ENCODE measurements around the gene ATF6.

ATF6 gene

DNA sequence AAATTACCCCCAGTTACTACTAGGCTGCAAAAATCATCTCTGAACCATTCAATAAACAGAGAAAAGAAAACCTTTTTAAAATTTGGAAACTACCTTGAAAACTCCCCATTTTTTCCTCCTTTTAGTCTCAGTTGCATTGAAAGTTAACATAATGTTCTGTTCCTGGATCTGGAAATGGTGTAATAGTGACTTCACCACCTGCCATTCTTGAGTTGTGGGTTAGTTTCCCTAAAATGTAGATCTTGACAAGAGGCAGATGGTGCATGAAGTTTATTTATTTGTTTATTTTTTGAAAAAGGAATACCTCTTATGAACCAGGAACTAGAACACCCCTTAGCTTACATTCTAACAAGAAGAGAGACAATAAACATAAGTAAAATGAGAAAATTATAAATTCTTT, 72.8 kb downstream of the ATF6 start:
- TF ChIP-seq, protein P1, sequence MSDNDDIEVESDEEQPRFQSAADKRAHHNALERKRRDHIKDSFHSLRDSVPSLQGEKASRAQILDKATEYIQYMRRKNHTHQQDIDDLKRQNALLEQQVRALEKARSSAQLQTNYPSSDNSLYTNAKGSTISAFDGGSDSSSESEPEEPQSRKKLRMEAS (IDR thresholded peaks at IDR 0.05; ENCODE audit: low read depth, low read length): no peak
- TF ChIP-seq POLR2A (IDR thresholded peaks at IDR 0.05; ENCODE audit: extremely low read depth, insufficient read length) (no peak), MYC (IDR thresholded peaks at IDR 0.05; ENCODE audit: low read depth, low read length) (no peak)
- TF ChIP-seq, protein P2, sequence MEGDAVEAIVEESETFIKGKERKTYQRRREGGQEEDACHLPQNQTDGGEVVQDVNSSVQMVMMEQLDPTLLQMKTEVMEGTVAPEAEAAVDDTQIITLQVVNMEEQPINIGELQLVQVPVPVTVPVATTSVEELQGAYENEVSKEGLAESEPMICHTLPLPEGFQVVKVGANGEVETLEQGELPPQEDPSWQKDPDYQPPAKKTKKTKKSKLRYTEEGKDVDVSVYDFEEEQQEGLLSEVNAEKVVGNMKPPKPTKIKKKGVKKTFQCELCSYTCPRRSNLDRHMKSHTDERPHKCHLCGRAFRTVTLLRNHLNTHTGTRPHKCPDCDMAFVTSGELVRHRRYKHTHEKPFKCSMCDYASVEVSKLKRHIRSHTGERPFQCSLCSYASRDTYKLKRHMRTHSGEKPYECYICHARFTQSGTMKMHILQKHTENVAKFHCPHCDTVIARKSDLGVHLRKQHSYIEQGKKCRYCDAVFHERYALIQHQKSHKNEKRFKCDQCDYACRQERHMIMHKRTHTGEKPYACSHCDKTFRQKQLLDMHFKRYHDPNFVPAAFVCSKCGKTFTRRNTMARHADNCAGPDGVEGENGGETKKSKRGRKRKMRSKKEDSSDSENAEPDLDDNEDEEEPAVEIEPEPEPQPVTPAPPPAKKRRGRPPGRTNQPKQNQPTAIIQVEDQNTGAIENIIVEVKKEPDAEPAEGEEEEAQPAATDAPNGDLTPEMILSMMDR (IDR thresholded peaks at IDR 0.05; ENCODE audit: low read depth, low read length): no peak
- no peak for DNase-seq (ENCODE audit: low read depth)
- H3K4me3 ChIP-seq (ENCODE audit: low read depth, low read length): no peak overlapping the region

DNA sequence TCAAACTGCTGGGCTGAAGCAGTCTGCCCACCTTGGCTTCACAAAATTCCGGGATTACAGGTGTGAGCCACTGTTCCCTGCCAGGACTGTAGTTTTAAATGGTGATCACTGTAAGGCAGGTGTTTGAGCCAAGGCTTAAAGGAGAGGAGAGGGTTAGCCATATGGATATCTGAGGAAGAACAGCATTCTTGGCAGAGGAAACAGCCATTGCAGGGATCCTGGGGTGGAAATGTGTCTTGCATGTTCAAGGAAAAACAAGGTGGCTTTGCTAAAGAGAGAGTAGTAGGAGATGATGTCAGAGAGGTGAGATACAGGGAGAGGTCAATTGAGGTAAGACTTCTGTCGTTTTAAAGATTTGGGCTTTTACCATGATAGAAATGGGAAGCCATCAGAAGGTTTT, 73.5 kb downstream of the ATF6 start:
- TF ChIP-seq POLR2A (IDR thresholded peaks at IDR 0.05; ENCODE audit: extremely low read depth, insufficient read length) (no peak), MYC (IDR thresholded peaks at IDR 0.05; ENCODE audit: low read depth, low read length) (no peak)
- TF ChIP-seq, protein P2 (IDR thresholded peaks at IDR 0.05; ENCODE audit: low read depth, low read length): no peak
- TF ChIP-seq, protein P1 (IDR thresholded peaks at IDR 0.05; ENCODE audit: low read depth, low read length): no peak
- no peak overlapping the region for H3K4me3 ChIP-seq (ENCODE audit: low read depth, low read length)
- no peak for DNase-seq (ENCODE audit: low read depth)

DNA sequence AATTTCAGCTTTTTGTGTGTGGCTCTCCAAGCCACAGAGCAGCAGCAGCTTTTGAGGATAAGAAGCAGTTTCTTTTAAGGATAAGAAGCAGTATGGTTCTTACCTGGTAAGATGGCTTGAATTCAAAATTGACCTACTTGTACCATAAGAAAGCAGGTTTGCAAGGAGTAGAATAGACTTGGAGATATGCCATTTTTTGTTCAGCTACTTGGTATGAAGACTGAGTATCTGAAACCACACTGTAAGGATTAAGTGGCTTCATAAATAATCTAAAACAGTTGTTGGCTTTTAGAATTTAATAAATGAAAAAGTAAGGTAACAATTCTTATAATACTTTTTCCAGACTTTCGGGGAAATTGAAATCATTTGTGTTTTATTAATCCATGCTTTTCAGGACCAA, 74.2 kb downstream of the ATF6 start:
- H3K4me3 ChIP-seq (ENCODE audit: low read depth, low read length): no peak overlapping the region
- no peak for TF ChIP-seq MYC (IDR thresholded peaks at IDR 0.05; ENCODE audit: low read depth, low read length)
- TF ChIP-seq, protein P1 (IDR thresholded peaks at IDR 0.05; ENCODE audit: low read depth, low read length): no peak
- TF ChIP-seq, protein P2 (IDR thresholded peaks at IDR 0.05; ENCODE audit: low read depth, low read length): no peak
- no peak for TF ChIP-seq POLR2A (IDR thresholded peaks at IDR 0.05; ENCODE audit: extremely low read depth, insufficient read length)
- no peak for DNase-seq (ENCODE audit: low read depth)

DNA sequence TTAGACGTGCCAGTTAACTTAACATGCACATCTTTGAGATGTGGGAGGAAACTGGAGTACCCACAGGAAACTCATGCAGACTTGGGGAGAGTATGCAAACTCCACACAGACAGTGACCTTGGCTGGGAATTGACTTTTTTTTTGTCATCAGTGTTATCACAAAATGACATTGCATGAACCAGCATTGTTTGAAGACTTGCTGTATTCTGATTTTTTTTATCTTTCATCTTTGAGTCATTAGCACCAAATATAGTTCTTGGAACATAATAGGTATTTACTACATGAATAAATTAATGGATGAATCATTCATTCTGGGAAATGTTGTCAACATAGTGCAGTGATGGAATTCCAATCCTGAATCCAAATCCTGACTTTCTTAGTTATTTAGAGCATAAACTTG, 77.0 kb downstream of the ATF6 start:
- H3K4me3 ChIP-seq (ENCODE audit: low read depth, low read length): no peak overlapping the region
- TF ChIP-seq POLR2A (IDR thresholded peaks at IDR 0.05; ENCODE audit: extremely low read depth, insufficient read length) (no peak), MYC (IDR thresholded peaks at IDR 0.05; ENCODE audit: low read depth, low read length) (no peak)
- TF ChIP-seq, protein P2 (IDR thresholded peaks at IDR 0.05; ENCODE audit: low read depth, low read length): no peak
- TF ChIP-seq, protein P1 (IDR thresholded peaks at IDR 0.05; ENCODE audit: low read depth, low read length): no peak
- no peak for DNase-seq (ENCODE audit: low read depth)

DNA sequence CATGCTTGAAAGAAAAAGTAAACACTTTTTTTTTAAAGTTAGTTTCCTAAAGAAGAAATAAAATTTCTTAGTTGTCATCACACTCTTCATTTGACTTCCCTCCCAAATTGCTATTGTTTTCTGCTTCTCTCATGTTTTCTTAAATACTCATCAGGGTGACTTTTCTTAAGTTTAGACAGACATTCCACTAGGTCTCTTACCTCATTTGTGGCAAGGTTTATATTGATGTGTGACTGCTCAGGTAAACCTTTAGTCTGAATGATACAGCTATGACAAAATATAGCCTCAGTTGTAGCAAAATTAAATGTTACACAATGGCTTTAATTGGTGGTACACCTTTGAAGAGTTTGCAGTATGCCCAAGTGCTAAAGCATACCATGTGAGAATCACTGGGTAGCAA, 78.6 kb downstream of the ATF6 start:
- TF ChIP-seq, protein P2 (IDR thresholded peaks at IDR 0.05; ENCODE audit: low read depth, low read length): no peak
- TF ChIP-seq POLR2A (IDR thresholded peaks at IDR 0.05; ENCODE audit: extremely low read depth, insufficient read length) (no peak), MYC (IDR thresholded peaks at IDR 0.05; ENCODE audit: low read depth, low read length) (no peak)
- TF ChIP-seq, protein P1 (IDR thresholded peaks at IDR 0.05; ENCODE audit: low read depth, low read length): no peak
- H3K4me3 ChIP-seq (ENCODE audit: low read depth, low read length): no peak overlapping the region
- no peak for DNase-seq (ENCODE audit: low read depth)

DNA sequence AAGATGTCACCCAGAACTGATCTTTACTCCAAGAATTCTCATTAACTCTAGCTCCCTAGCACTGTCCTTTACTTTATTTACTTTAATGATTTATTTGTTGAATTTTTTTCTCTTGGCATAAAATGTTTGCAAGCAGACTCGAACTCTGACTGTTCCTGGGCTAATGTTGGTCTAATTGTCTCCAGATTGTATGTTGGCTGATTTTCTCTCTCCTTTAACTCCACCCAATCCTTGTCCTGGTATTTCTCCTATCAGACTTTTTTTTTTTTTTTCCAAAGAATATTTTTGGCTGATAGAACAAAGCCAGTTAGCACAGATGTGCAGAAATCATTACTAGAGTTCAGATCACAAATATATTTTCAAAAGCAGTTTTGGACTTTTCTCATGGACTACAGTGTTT, 82.6 kb downstream of the ATF6 start:
- no peak overlapping the region for H3K4me3 ChIP-seq (ENCODE audit: low read depth, low read length)
- no peak for DNase-seq (ENCODE audit: low read depth)
- TF ChIP-seq, protein P1 (IDR thresholded peaks at IDR 0.05; ENCODE audit: low read depth, low read length): no peak
- TF ChIP-seq MYC (IDR thresholded peaks at IDR 0.05; ENCODE audit: low read depth, low read length) (no peak), POLR2A (IDR thresholded peaks at IDR 0.05; ENCODE audit: extremely low read depth, insufficient read length) (no peak)
- TF ChIP-seq, protein P2 (IDR thresholded peaks at IDR 0.05; ENCODE audit: low read depth, low read length): no peak

All from NB4 (cell line).